Activated T-helper 17 cell treated with anti-CD3 and anti-CD28 coated beads, Interleukin-2, amount 50 U/mL, for 72 hours (primary cell): ENCODE results near the gene EHMT1. TPM values are rescaled to one million over a fixed set of nuclear protein-coding genes. Genes with fewer than 3 reads are reported as not detected.

Source experiments
- ATAC-seq: fragments of 150-1000 bp; cut with Tn5 transposase; replicated peaks from 2 replicates; pipeline ENCODE4 v1.10.0; 2021; ENCODE audit warnings: mild to moderate bottlenecking, moderate library complexity
- H3K27ac Mint-ChIP-seq: one replicate; pipeline ENCODE4 v1.8.0; 2022; ENCODE audit warnings: mixed read lengths
- H3K27me3 Mint-ChIP-seq: one replicate; pipeline ENCODE4 v1.8.0; 2022; ENCODE audit warnings: mixed read lengths
- H3K36me3 Mint-ChIP-seq: one replicate; pipeline ENCODE4 v1.8.0; 2022; ENCODE audit warnings: low read depth, mild to moderate bottlenecking, mixed read lengths
- H3K4me1 Mint-ChIP-seq: one replicate; pipeline ENCODE4 v1.8.0; 2022; ENCODE audit warnings: mixed read lengths
- H3K4me3 Mint-ChIP-seq: one replicate; pipeline ENCODE4 v1.8.0; 2022; ENCODE audit warnings: mild to moderate bottlenecking, mixed read lengths
- H3K9me3 Mint-ChIP-seq: one replicate; pipeline ENCODE4 v1.8.0; 2022; ENCODE audit warnings: mixed read lengths
- total RNA-seq, 2 donors: library from RNA; stranded (reverse); gene quantifications; one replicate each; pipeline ENCODE4 v1.2.3, GENCODE V29; 2022

EHMT1 gene
- total RNA-seq, 2 donors from 2014 or later, result 77.2 to 77.8 TPM

GRCh38 chr9:137784046-137784445, 165.2 kb downstream of the EHMT1 start:
- H3K9me3 Mint-ChIP-seq, result no peaks in the 10 kb centered on the region
- H3K36me3 Mint-ChIP-seq, result peaks cover 27% of the 10 kb centered on the region
- no peak overlapping the region for H3K4me3 Mint-ChIP-seq
- H3K4me1 Mint-ChIP-seq, result peaks cover 13% of the 10 kb centered on the region
- H3K27me3 Mint-ChIP-seq, result no peaks in the 10 kb centered on the region
- peak overlapping the region; percentile 19 for H3K27ac Mint-ChIP-seq
- ATAC-seq, result no peak

DNA sequence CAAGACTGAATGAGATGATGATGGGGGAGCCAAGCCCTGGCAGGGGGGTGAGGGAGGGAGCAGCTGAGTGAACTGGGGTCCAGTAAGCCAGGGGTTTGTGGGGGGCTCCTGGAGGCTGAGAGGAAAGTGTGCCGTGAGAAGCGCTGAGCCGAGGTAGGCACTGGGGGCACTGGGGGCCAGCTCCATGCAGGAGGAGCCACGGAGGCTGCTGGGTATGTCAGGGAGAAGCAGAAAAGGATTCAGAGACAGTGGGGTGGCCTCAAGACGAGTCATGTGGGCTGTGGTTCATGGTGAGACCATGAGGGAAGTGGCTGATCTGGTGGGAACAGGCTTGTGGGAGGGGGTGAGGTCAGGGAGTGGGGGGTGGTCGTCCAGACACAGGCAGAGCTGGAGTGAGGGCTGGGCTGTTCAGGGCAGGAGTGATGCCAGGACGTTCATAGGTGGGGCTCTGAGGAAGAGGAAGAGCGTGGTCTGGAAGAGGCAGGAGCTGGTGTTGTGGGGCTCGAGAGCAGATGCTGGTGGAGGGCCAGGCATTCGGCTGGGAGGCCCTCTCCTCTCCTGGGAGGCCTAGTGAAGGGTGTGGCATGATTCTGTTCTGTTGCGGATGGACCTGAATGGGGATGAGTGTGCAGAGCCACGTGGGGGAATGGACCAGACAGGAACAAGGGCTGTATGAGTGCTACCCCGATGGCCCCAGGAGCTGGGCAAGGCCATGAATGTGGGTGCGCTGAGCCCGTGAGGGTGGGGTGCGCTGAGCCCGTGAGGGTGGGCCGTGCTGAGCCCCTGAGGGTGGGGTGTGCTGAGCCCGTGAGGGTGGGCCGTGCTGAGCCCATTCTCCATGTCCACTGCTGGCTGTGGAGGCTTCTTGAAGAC, 166.1 kb downstream of the EHMT1 start:
- H3K4me1 Mint-ChIP-seq, result peaks cover 13% of the 10 kb centered on the region
- H3K27ac Mint-ChIP-seq, result peak overlapping the region; percentile 19
- no peaks in the 10 kb centered on the region for H3K27me3 Mint-ChIP-seq
- ATAC-seq, result no peak
- no peak overlapping the region for H3K4me3 Mint-ChIP-seq
- no peaks in the 10 kb centered on the region for H3K9me3 Mint-ChIP-seq
- peaks cover 24% of the 10 kb centered on the region for H3K36me3 Mint-ChIP-seq

- H3K4me1 Mint-ChIP-seq, result peaks cover 13% of the 10 kb centered on the region
- no peak overlapping the region for H3K4me3 Mint-ChIP-seq
- no peaks in the 10 kb centered on the region for H3K9me3 Mint-ChIP-seq
- no peak for ATAC-seq
- H3K27me3 Mint-ChIP-seq, result no peaks in the 10 kb centered on the region
- peaks cover 31% of the 10 kb centered on the region for H3K36me3 Mint-ChIP-seq
- H3K27ac Mint-ChIP-seq, result no peak overlapping the region
Measured at GRCh38 chr9:137785704-137786161, 166.9 kb downstream of the EHMT1 start.

DNA sequence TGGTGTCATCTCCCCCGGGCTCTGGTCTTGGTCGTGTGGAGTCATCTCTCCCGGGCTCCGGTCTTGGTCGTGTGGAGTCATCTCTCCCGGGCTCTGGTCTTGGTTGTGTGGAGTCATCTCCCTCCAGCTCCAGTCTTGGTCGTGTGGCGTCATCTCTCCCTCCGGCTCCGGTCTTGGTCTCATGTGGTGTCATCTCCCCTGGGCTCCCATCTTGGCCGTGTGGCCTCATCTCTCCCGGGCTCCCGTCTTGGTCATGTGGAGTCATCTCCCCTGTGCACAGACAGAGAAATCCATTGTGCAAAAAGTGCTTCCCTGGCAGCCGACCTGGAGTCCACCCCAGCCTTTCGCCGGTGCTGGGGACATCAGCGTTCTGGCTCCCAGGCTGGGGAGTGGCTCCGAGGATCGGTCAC, 167.7 kb downstream of the EHMT1 start:
- Mint-ChIP-seq H3K4me3 (no peak overlapping the region), H3K4me1 (peaks cover 13% of the 10 kb centered on the region), H3K36me3 (peaks cover 39% of the 10 kb centered on the region), H3K27me3 (no peaks in the 10 kb centered on the region), H3K9me3 (no peaks in the 10 kb centered on the region), H3K27ac (no peak overlapping the region)
- ATAC-seq, result no peak

GRCh38 chr9:137787381-137787780, 168.6 kb downstream of the EHMT1 start:
- Mint-ChIP-seq H3K9me3 (no peaks in the 10 kb centered on the region), H3K27me3 (no peaks in the 10 kb centered on the region), H3K36me3 (peaks cover 48% of the 10 kb centered on the region), H3K4me1 (peaks cover 12% of the 10 kb centered on the region), H3K27ac (no peak overlapping the region), H3K4me3 (no peak overlapping the region)
- no peak for ATAC-seq

- no peaks in the 10 kb centered on the region for H3K27me3 Mint-ChIP-seq
- H3K27ac Mint-ChIP-seq, result peak overlapping the region; percentile 59
- no peaks in the 10 kb centered on the region for H3K9me3 Mint-ChIP-seq
- H3K4me1 Mint-ChIP-seq, result peaks cover 7% of the 10 kb centered on the region
- peaks cover 53% of the 10 kb centered on the region for H3K36me3 Mint-ChIP-seq
- no peak overlapping the region for H3K4me3 Mint-ChIP-seq
- no peak for ATAC-seq
Measured at GRCh38 chr9:137787786-137788505, 169.1 kb downstream of the EHMT1 start.

DNA sequence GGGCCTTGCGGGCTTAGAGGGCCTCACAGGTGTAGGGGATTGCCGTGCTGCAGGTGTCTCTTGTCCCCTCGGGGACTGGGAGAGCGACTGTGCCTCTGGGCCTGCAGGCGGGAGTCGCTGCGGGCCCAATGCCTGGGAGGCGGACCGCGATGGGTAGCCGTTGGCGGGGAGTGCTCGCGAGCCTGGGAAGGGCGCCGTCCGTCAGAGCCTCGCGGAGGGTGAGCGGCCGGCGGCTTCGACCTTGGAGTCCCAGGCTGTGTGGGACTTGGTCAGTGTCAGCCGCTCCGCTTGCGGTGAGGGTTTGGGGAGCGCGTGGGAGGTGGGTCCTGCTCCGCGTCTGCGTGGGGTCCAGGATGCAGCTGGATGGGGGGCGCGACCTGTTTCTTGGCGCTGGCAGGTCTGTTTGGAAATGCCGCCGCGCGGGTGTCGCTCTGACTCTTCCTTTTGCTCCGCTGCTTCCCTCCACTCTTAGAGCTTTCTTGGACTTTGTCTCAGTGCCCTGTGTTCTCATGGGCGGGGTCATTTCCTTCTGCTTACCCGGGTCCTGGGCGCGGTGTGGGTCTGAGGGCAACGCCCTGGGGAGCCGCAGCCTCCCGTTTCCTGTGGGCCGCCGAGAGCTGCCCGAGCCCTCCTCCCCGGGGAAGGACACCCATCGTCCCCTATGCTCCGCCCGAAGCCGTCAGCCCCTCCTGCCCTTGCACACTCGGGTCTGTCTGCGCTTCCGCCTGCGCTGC, 169.9 kb downstream of the EHMT1 start:
- Mint-ChIP-seq H3K4me3 (no peak overlapping the region), H3K27ac (peak overlapping the region; percentile 59), H3K9me3 (no peaks in the 10 kb centered on the region), H3K27me3 (no peaks in the 10 kb centered on the region), H3K36me3 (peaks cover 61% of the 10 kb centered on the region), H3K4me1 (peaks cover 6% of the 10 kb centered on the region)
- ATAC-seq, result no peak

GRCh38 chr9:137789295-137789895, 170.6 kb downstream of the EHMT1 start:
- peaks cover 68% of the 10 kb centered on the region for H3K36me3 Mint-ChIP-seq
- no peak for ATAC-seq
- no peaks in the 10 kb centered on the region for H3K9me3 Mint-ChIP-seq
- no peaks in the 10 kb centered on the region for H3K27me3 Mint-ChIP-seq
- H3K4me3 Mint-ChIP-seq, result no peak overlapping the region
- H3K4me1 Mint-ChIP-seq, result peaks cover 6% of the 10 kb centered on the region
- H3K27ac Mint-ChIP-seq, result no peak overlapping the region

DNA sequence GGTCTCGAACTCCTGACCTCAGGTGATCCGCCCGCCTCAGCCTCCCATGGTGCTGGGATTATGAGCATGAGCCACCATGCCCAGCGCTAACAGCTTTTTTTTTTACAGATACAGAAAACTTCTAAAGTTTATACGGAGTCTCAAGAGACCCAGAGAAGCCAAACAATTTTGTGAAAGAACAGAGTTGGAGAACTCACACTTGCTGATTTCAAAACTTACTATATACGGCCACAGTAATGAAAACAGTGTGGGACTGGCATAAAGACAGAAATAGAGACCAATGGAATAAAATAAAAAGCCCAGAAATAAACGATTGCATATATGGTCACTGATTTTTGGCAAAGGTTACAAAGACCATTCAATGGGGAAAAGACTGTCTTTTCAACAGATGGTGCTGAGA, 173.1 kb downstream of the EHMT1 start:
- no peak overlapping the region for H3K27ac Mint-ChIP-seq
- ATAC-seq, result no peak
- peaks cover 6% of the 10 kb centered on the region for H3K4me1 Mint-ChIP-seq
- no peaks in the 10 kb centered on the region for H3K9me3 Mint-ChIP-seq
- peaks cover 78% of the 10 kb centered on the region for H3K36me3 Mint-ChIP-seq
- no peak overlapping the region for H3K4me3 Mint-ChIP-seq
- no peaks in the 10 kb centered on the region for H3K27me3 Mint-ChIP-seq

DNA sequence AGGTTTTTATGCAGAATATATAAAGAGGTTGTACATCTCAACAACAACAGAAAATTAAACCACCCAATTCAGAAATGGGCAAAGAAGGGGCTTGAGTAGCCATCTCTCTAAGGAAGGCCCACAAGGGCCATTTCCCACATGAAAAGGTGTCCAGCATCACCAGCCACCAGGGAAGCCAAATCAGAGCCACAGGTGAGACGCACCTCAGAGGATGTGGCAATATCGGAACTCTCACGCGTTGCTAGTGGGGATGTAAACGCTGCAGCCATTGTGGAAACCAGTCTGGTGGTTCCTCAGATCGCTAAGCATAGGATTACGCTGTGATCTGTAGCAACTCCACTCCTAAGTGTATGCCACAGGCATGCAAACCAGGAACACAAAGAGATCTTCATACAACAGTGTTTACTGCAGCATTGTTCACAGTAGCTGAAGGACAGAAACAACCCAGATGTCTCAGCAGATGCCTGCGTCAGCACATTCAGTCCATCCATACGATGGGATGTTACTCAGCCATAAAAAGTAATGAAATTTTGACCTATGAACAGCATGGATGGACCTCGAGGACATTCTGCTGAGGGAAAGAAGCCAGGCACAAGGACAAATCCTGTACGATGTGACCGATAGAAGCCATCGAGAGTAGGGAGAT, 174.5 kb downstream of the EHMT1 start:
- H3K27ac Mint-ChIP-seq, result peak overlapping the region; percentile 73
- H3K9me3 Mint-ChIP-seq, result no peaks in the 10 kb centered on the region
- H3K4me3 Mint-ChIP-seq, result no peak overlapping the region
- H3K36me3 Mint-ChIP-seq, result peaks cover 85% of the 10 kb centered on the region
- no peak for ATAC-seq
- H3K27me3 Mint-ChIP-seq, result no peaks in the 10 kb centered on the region
- peaks cover 2% of the 10 kb centered on the region for H3K4me1 Mint-ChIP-seq

DNA sequence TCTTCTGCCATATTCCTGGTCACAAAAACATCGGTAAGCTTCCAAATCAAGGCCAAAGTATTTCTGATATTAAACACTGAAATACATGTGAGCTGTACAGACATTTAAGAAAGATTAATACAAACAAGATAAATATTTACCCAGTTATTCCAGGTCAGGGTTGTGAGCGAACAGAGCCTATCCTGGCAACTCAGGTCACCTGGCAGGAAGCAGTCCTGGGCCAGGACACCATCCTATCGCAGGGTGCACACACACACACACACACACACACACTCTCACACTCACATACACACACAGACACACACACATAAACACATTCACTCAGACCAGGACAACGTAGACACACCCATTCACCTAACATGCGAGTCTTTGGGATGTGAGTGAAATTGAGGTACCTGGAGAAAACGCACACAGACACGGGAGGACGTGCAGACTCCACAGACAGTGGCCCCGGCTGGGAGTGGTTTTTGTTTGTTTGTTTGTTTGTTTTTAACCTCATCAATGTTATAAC, 176.4 kb downstream of the EHMT1 start:
- Mint-ChIP-seq H3K27me3 (no peaks in the 10 kb centered on the region), H3K27ac (no peak overlapping the region), H3K9me3 (no peaks in the 10 kb centered on the region), H3K4me3 (no peak overlapping the region), H3K4me1 (no peaks in the 10 kb centered on the region), H3K36me3 (peaks cover 100% of the 10 kb centered on the region)
- ATAC-seq, result no peak

DNA sequence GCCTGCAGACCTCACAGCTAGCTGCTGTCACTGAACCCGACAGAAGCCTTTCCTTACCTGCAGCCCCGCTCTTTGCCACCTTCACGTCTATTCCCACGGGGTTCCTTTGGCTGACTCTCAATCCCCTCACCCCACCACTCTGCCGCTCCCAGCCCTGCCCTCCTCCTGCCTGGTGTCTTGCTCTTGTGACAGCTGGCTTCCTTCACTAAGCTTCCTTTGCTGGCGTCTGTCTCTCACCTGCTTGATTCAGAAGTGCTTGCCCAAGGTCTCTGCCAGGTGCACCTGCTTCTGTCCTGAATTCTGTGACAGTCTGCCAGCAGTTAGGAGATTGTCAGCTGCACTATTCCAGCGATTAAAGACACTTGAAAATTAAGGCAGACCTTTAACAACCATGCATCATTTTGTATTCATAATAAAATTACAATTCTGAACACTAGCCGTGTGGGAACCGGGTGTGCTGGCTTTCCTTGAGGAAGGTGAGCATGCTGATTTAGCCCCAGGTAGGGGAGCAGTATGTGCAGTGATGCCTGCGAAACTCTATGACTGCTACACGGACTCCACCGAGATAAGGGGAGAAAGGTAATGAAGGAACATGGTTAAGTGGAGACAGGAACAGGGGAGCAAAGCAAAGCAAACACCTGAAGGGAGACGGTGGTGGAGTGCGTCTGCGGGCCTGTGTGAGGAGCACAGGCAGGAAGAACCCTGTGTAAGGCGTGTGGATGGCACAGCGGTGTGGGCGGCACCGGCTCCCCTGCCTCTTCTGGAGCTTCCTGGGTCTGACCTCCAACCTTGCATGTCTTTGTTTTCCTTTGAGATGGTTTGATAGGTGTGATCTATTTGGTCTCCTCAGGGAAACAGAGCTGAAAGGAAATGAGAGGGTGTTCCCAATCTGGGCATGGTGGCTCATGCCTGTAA, 178.7 kb downstream of the EHMT1 start:
- Mint-ChIP-seq H3K27ac (no peak overlapping the region), H3K4me3 (no peak overlapping the region), H3K36me3 (peaks cover 96% of the 10 kb centered on the region), H3K27me3 (no peaks in the 10 kb centered on the region), H3K4me1 (no peaks in the 10 kb centered on the region), H3K9me3 (no peaks in the 10 kb centered on the region)
- no peak for ATAC-seq

DNA sequence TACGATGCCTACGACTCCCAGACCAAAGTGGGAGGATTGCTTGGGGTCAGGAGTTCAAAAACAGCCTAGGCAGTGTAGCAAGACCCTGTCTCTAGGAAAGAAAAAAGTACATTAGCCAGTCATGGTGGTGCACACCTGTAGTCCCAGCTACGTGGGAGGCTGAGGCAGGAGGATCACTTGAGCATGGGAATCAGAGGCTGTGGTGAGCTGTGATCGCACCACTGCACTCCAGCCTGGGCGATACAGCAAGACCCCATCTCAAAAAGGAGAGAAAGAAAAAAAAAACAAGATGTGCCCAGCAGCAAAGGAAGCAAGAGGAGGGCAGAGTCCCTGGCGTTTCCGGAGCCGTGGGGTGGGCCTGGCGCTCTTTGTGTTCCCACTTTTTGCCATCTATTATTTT, 179.3 kb downstream of the EHMT1 start:
- H3K27ac Mint-ChIP-seq, result no peak overlapping the region
- no peaks in the 10 kb centered on the region for H3K4me1 Mint-ChIP-seq

More for the DNA sequence above, 179.3 kb downstream of the EHMT1 start:
- Mint-ChIP-seq H3K27me3 (no peaks in the 10 kb centered on the region), H3K36me3 (peaks cover 96% of the 10 kb centered on the region), H3K9me3 (no peaks in the 10 kb centered on the region), H3K4me3 (no peak overlapping the region)
- ATAC-seq, result no peak
